ENCODE measurements around the gene CUEDC1. TPM values are rescaled to one million over a fixed set of nuclear protein-coding genes. Genes with fewer than 3 reads are reported as not detected.

The CUEDC1 gene
- total RNA-seq, 4 donors from 2014 or later = 7.9 to 63.6 (median 18.8) TPM

- intact Hi-C loops (cut with DNase I; ENCODE audit: low total_unique reads) = no loop called here
- DNase-seq = no peak
- no peaks in the 10 kb centered on the region for H3K36me3 ChIP-seq
- no peaks in the 10 kb centered on the region for H3K27me3 ChIP-seq
- H3K27ac ChIP-seq = peak overlapping the region in 1 of 2 donors; percentile 17
- H3K4me1 ChIP-seq = peaks cover 11 to 25% of the 10 kb centered on the region in 2 donors
- no peaks in the 10 kb centered on the region for H3K9me3 ChIP-seq
- TF ChIP-seq CTCF (IDR thresholded peaks at IDR 0.05) = no peak
- TF ChIP-seq POLR2A (IDR thresholded peaks at IDR 0.05) = no peak
- H3K4me3 ChIP-seq = no peak overlapping the region
Observed at GRCh38 chr17:57938061-57938502, 17.1 kb downstream of the CUEDC1 start.

- Histone ChIP-seq H3K9me3 (no peaks in the 10 kb centered on the region), H3K4me3 (no peak overlapping the region), H3K27ac (peak overlapping the region; percentile 88 to 91), H3K27me3 (no peaks in the 10 kb centered on the region), H3K4me1 (peaks cover 11 to 25% of the 10 kb centered on the region in 2 donors), H3K36me3 (no peaks in the 10 kb centered on the region)
- intact Hi-C loops (cut with DNase I; ENCODE audit: low total_unique reads) = no loop called here
- TF ChIP-seq POLR2A (IDR thresholded peaks at IDR 0.05) = no peak
- TF ChIP-seq CTCF (IDR thresholded peaks at IDR 0.05) = no peak
- no peak for DNase-seq
Observed at GRCh38 chr17:57937492-57937891, 17.7 kb downstream of the CUEDC1 start.

- peak overlapping the region in 1 of 2 donors; percentile 10 for H3K4me3 ChIP-seq
- intact Hi-C loops (cut with DNase I; ENCODE audit: low total_unique reads) = no loop called here
- H3K36me3 ChIP-seq = no peaks in the 10 kb centered on the region
- DNase-seq = peak; percentile 72 to 83
- H3K4me1 ChIP-seq = peaks cover 11 to 25% of the 10 kb centered on the region in 2 donors
- no peak for TF ChIP-seq CTCF (IDR thresholded peaks at IDR 0.05)
- no peak for TF ChIP-seq POLR2A (IDR thresholded peaks at IDR 0.05)
- H3K27ac ChIP-seq = peak overlapping the region; percentile 88 to 91
- no peaks in the 10 kb centered on the region for H3K27me3 ChIP-seq
- H3K9me3 ChIP-seq = no peaks in the 10 kb centered on the region
Observed at GRCh38 chr17:57935833-57936807, 19.1 kb downstream of the CUEDC1 start.

GRCh38 chr17:57931488-57932137 is 23.6 kb downstream of the CUEDC1 start:
- Histone ChIP-seq H3K9me3 (no peaks in the 10 kb centered on the region), H3K27ac (peak overlapping the region in 1 of 2 donors; percentile 43), H3K36me3 (no peaks in the 10 kb centered on the region), H3K27me3 (no peaks in the 10 kb centered on the region), H3K4me1 (peaks cover 11 to 28% of the 10 kb centered on the region in 2 donors), H3K4me3 (no peak overlapping the region)
- TF ChIP-seq POLR2A (IDR thresholded peaks at IDR 0.05) (no peak), CTCF (IDR thresholded peaks at IDR 0.05) (no peak)
- no peak for DNase-seq
- intact Hi-C loops (cut with DNase I; ENCODE audit: low total_unique reads) = no loop called here

- Histone ChIP-seq H3K9me3 (no peaks in the 10 kb centered on the region), H3K27ac (peak overlapping the region in 1 of 2 donors; percentile 43), H3K4me3 (no peak overlapping the region), H3K27me3 (no peaks in the 10 kb centered on the region), H3K36me3 (no peaks in the 10 kb centered on the region), H3K4me1 (peaks cover 0 to 21% of the 10 kb centered on the region in 2 donors)
- no peak for DNase-seq
- TF ChIP-seq POLR2A (IDR thresholded peaks at IDR 0.05) (no peak), CTCF (IDR thresholded peaks at IDR 0.05) (no peak)
- intact Hi-C loops (cut with DNase I; ENCODE audit: low total_unique reads) = no loop called here
Observed at GRCh38 chr17:57930239-57930638, 25.0 kb downstream of the CUEDC1 start.
